ENCODE data around the gene CBR3.

Gene CBR3

GRCh38 chr21:36186506-36187399 is 51.9 kb downstream of the CBR3 start:
- no peak for DNase-seq

GRCh38 chr21:36188081-36188681 is 53.3 kb downstream of the CBR3 start:
- peak; percentile 45 for DNase-seq

- no peak for DNase-seq
Measured at GRCh38 chr21:36188937-36189336, 54.1 kb downstream of the CBR3 start.

- DNase-seq = no peak
Measured at GRCh38 chr21:36190736-36191135, 55.9 kb downstream of the CBR3 start.

GRCh38 chr21:36193200-36193599 is 58.3 kb downstream of the CBR3 start:
- no peak for DNase-seq

GRCh38 chr21:36194024-36194423 is 59.1 kb downstream of the CBR3 start:
- no peak for DNase-seq

GRCh38 chr21:36195613-36196012 is 60.7 kb downstream of the CBR3 start:
- DNase-seq = no peak
